Measurements from ENCODE around the gene TEX10.

GRCh38 chr9:100285601-100286000, 67.1 kb downstream of the TEX10 start:
- no peak for TF ChIP-seq MAX (IDR thresholded peaks at IDR 0.05; ENCODE audit: low read depth)
- no peak for TF ChIP-seq NRF1 (IDR thresholded peaks at IDR 0.05; ENCODE audit: low read depth, low read length)
- no peak for TF ChIP-seq SIN3A (IDR thresholded peaks at IDR 0.05; ENCODE audit: borderline replicate concordance, low read depth, low read length)
- TF ChIP-seq CTCF (IDR thresholded peaks at IDR 0.05): no peak
- no peak for TF ChIP-seq TAF1 (IDR thresholded peaks at IDR 0.05; ENCODE audit: borderline replicate concordance, low read depth, low read length)
- no peak for TF ChIP-seq MXI1 (IDR thresholded peaks at IDR 0.05; ENCODE audit: low read depth, low read length)
- no peak for TF ChIP-seq TCF12 (IDR thresholded peaks at IDR 0.05)
- no peak for TF ChIP-seq EP300 (IDR thresholded peaks at IDR 0.05; ENCODE audit: borderline replicate concordance in 1 of 2, low read depth in 1 of 2, low read length in 1 of 2)
- TF ChIP-seq POLR2AphosphoS5 (IDR thresholded peaks at IDR 0.05; ENCODE audit: low read depth, low read length): no peak
